ENCODE data around the gene SPHK2.
"Not testable (repeated sequence)": the region's sequence is repeated elsewhere in the genome, so short reads cannot be mapped to it uniquely, and the experiment has no call there.

SPHK2 gene

GRCh38 chr19:48676887-48677286 lies 57.6 kb downstream of the SPHK2 start:
- H3K4me1 ChIP-seq (ENCODE audit: low read depth, poor library complexity, severe bottlenecking) = peaks cover 5% of the 10 kb centered on the region
- TF ChIP-seq, protein P1, sequence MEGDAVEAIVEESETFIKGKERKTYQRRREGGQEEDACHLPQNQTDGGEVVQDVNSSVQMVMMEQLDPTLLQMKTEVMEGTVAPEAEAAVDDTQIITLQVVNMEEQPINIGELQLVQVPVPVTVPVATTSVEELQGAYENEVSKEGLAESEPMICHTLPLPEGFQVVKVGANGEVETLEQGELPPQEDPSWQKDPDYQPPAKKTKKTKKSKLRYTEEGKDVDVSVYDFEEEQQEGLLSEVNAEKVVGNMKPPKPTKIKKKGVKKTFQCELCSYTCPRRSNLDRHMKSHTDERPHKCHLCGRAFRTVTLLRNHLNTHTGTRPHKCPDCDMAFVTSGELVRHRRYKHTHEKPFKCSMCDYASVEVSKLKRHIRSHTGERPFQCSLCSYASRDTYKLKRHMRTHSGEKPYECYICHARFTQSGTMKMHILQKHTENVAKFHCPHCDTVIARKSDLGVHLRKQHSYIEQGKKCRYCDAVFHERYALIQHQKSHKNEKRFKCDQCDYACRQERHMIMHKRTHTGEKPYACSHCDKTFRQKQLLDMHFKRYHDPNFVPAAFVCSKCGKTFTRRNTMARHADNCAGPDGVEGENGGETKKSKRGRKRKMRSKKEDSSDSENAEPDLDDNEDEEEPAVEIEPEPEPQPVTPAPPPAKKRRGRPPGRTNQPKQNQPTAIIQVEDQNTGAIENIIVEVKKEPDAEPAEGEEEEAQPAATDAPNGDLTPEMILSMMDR (conservative IDR thresholded peaks at IDR 0.05; ENCODE audit: low read depth, low read length) = no peak
- no peak overlapping the region for H3K4me2 ChIP-seq
- no peaks in the 10 kb centered on the region for H4K20me1 ChIP-seq (ENCODE audit: insufficient read depth)
- no peak overlapping the region for H2AFZ ChIP-seq (ENCODE audit: low read depth)
- H3K79me2 ChIP-seq (ENCODE audit: insufficient read depth, low read depth) = no peaks in the 10 kb centered on the region
- no peak overlapping the region for H3K27ac ChIP-seq
- H3K36me3 ChIP-seq (ENCODE audit: insufficient read depth) = no peaks in the 10 kb centered on the region
- H3K4me3 ChIP-seq (IDR thresholded peaks at IDR 0.05; ENCODE audit: insufficient read depth, low read depth, low read length) = no peak overlapping the region
- H3K27me3 ChIP-seq (ENCODE audit: insufficient read depth, low read depth) = peaks cover 40% of the 10 kb centered on the region; the same call in 1 of the 2 replicates
- H3K9ac ChIP-seq = no peak overlapping the region

DNA sequence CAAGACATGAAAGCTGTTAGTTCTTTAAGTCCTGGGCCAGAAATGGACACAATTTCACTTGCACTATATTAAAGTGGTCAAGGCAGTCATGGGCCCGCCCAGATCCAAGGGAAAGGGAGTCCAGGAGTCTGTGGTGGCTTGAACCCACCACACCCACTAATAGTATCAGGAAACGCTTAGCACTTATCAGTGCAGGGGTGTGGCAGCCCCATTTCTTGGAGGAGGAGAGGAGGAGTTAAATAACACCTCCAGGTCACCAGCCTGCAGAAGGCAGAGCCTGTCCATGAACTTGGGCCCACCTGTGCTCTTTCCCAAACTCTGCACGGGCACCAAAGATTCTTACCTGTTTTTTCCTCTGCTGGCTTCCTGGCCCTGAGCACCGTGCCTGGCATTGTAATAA lies 58.9 kb downstream of the SPHK2 start:
- Histone ChIP-seq H3K27ac (no peak overlapping the region), H3K4me3 (IDR thresholded peaks at IDR 0.05; ENCODE audit: insufficient read depth, low read depth, low read length) (no peak overlapping the region), H3K4me1 (ENCODE audit: low read depth, poor library complexity, severe bottlenecking) (peaks cover 5% of the 10 kb centered on the region), H3K4me2 (no peak overlapping the region), H3K27me3 (ENCODE audit: insufficient read depth, low read depth) (peaks cover 49% of the 10 kb centered on the region; the same call in 1 of the 2 replicates), H3K9ac (no peak overlapping the region), H3K36me3 (ENCODE audit: insufficient read depth) (no peaks in the 10 kb centered on the region), H4K20me1 (ENCODE audit: insufficient read depth) (no peaks in the 10 kb centered on the region), H2AFZ (ENCODE audit: low read depth) (no peak overlapping the region), H3K79me2 (ENCODE audit: insufficient read depth, low read depth) (no peaks in the 10 kb centered on the region)
- TF ChIP-seq, protein P1 (conservative IDR thresholded peaks at IDR 0.05; ENCODE audit: low read depth, low read length) = no peak

DNA sequence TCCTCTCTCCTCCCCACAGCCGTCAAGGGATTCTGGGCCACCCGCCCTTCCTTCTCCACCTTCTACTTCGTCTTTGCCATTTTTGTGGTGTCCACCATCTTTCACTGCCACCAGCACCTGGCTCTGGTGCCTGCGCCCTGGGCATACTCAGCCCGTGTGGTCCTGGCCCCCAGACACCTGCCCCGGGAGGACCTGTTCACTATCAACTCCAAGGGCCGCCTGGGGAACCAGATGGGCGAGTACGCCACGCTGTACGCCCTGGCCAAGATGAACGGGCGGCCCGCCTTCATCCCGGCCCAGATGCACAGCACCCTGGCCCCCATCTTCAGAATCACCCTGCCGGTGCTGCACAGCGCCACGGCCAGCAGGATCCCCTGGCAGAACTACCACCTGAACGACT lies 60.7 kb downstream of the SPHK2 start:
- H3K4me1 ChIP-seq (ENCODE audit: low read depth, poor library complexity, severe bottlenecking); H3K36me3 ChIP-seq (ENCODE audit: insufficient read depth); H3K27ac ChIP-seq: not testable (repeated sequence)

More for the DNA sequence above, 60.7 kb downstream of the SPHK2 start:
- H2AFZ ChIP-seq (ENCODE audit: low read depth); H3K4me2 ChIP-seq; H4K20me1 ChIP-seq (ENCODE audit: insufficient read depth); H3K4me3 ChIP-seq (IDR thresholded peaks at IDR 0.05; ENCODE audit: insufficient read depth, low read depth, low read length); H3K9ac ChIP-seq; H3K79me2 ChIP-seq (ENCODE audit: insufficient read depth, low read depth): not testable (repeated sequence)
- H3K27me3 ChIP-seq (ENCODE audit: insufficient read depth, low read depth) = peaks cover 53% of the 10 kb centered on the region
